Keratinocyte (primary cell): ENCODE measurements around the gene MAP3K20. TPM values are rescaled to one million over a fixed set of nuclear protein-coding genes. Genes with fewer than 3 reads are reported as not detected.

Source experiments
- DNase-seq: peaks from one replicate; pipeline ENCODE4 v3.0.0-alpha.2; 2011; ENCODE audit warnings: low read depth, missing footprints, low spot score
- FAIRE-seq: peaks from 2 replicates; lab custom pipeline; 2011; peaks lifted over from hg19 to GRCh38; lab: Jason Lieb, UNC
- H2AFZ ChIP-seq: 2 replicates; pipeline ENCODE4 v1.6.0; 2012; ENCODE audit warnings: low read length, control low read depth, inconsistent platforms; ENCODE audit not compliant: control insufficient read depth
- H3K27ac ChIP-seq: 2 replicates; pipeline ENCODE4 v1.5.1; 2011; ENCODE audit warnings: low read length; ENCODE audit not compliant: control insufficient read depth, insufficient read depth
- H3K27me3 ChIP-seq: 3 replicates; pipeline ENCODE4 v1.6.0; 2011; ENCODE audit warnings: low read length; ENCODE audit not compliant: control insufficient read depth, insufficient read depth; ENCODE audit errors: extremely low read depth
- H3K36me3 ChIP-seq, 2 experiments: 2 replicates in 1 of 2; 3 replicates in 1 of 2; pipeline ENCODE4 v1.5.1; 2011; ENCODE audit warnings: low read length in 2 of 2, mild to moderate bottlenecking in 1 of 2; ENCODE audit not compliant: control insufficient read depth in 2 of 2, insufficient read depth in 2 of 2; ENCODE audit errors: extremely low read depth in 1 of 2
- H3K4me1 ChIP-seq: 3 replicates; pipeline ENCODE4 v1.5.1; 2011; ENCODE audit warnings: low read length; ENCODE audit not compliant: control insufficient read depth, insufficient read depth; ENCODE audit errors: extremely low read depth
- H3K4me2 ChIP-seq: 3 replicates; pipeline ENCODE4 v1.6.0; 2011; ENCODE audit warnings: low read depth, low read length; ENCODE audit not compliant: control insufficient read depth, insufficient read depth; ENCODE audit errors: extremely low read depth
- H3K4me3 ChIP-seq, 3 experiments: fragments of 200-600 bp in 1 of 3; sonication (generic) in 1 of 3; 2 replicates in 2 of 3; 3 replicates in 1 of 3; pipeline ENCODE4 v1.5.1; 2011 to 2016; ENCODE audit warnings: low read length in 3 of 3, mild to moderate bottlenecking in 3 of 3, control low read depth in 2 of 3, inconsistent platforms in 1 of 3, low read depth in 1 of 3, mixed read lengths in 1 of 3, mixed run types in 1 of 3, moderate library complexity in 1 of 3; ENCODE audit not compliant: control insufficient read depth in 2 of 3, insufficient read depth in 2 of 3; ENCODE audit errors: extremely low read depth in 1 of 3
- H3K79me2 ChIP-seq: 2 replicates; pipeline ENCODE4 v1.6.0; 2012; ENCODE audit warnings: low read length; ENCODE audit not compliant: control insufficient read depth, insufficient read depth
- H3K9ac ChIP-seq: 3 replicates; pipeline ENCODE4 v1.6.0; 2011; ENCODE audit warnings: low read length; ENCODE audit not compliant: control insufficient read depth, insufficient read depth; ENCODE audit errors: extremely low read depth
- H3K9me1 ChIP-seq: 3 replicates; pipeline ENCODE4 v1.6.0; 2011; ENCODE audit warnings: low read length; ENCODE audit not compliant: control insufficient read depth, insufficient read depth; ENCODE audit errors: extremely low read depth
- H3K9me3 ChIP-seq: 2 replicates; pipeline ENCODE4 v1.5.1; 2012; ENCODE audit warnings: low read depth, low read length; ENCODE audit not compliant: control insufficient read depth
- H4K20me1 ChIP-seq: 3 replicates; pipeline ENCODE4 v1.6.0; 2011; ENCODE audit warnings: low read length; ENCODE audit not compliant: control insufficient read depth, insufficient read depth; ENCODE audit errors: extremely low read depth
- EZH2 ChIP-seq: IDR thresholded peaks from one replicate; pipeline ENCODE4 v1.6.1; 2012; ENCODE audit warnings: inconsistent platforms, mild to moderate bottlenecking, low read length, moderate library complexity
- dilution Hi-C: fragments of 300-500 bp; cut with MboI; formaldehyde crosslinking; loops from one replicate; pipeline ENCODE4 v1.7.0; 2020; ENCODE audit warnings: low sequenced_read_pairs; ENCODE audit not compliant: extremely low pct_ligation_motif_present
- polyA plus RNA-seq, 5 experiments: library from polyadenylated mRNA; depleted of rRNA in 3 of 5; stranded (reverse) in 3 of 5; stranded (forward) in 1 of 5; unstranded in 1 of 5; fragments of >200 nt; gene quantifications; 1 replicate in 1 of 5; 2 replicates in 3 of 5; 3 replicates in 1 of 5; pipeline versions ENCODE4 v1.2.1 to v1.2.3, GENCODE V29; 2011 to 2012; ENCODE audit warnings: missing spikeins in 2 of 5, low read depth in 1 of 5, low replicate concordance in 1 of 5
- TF ChIP-seq, protein P1 (sequence below), 3 experiments: IDR thresholded peaks in 1 of 3; conservative IDR thresholded peaks in 1 of 3; optimal IDR thresholded peaks in 1 of 3; 2 replicates in 2 of 3; 3 replicates in 1 of 3; pipeline versions ENCODE3 to v1.5.1; 2011; ENCODE audit warnings: low read length in 3 of 3, mild to moderate bottlenecking in 3 of 3, moderate library complexity in 2 of 3, control low read depth in 1 of 3, inconsistent platforms in 1 of 3; ENCODE audit not compliant: insufficient read depth in 2 of 3; ENCODE audit errors: extremely low read depth in 1 of 3

Gene MAP3K20
- polyA plus RNA-seq, 1 donor (not counting 4 experiments of a cell fraction or from before 2014, with no cell fraction given), result 31.7 TPM

DNA sequence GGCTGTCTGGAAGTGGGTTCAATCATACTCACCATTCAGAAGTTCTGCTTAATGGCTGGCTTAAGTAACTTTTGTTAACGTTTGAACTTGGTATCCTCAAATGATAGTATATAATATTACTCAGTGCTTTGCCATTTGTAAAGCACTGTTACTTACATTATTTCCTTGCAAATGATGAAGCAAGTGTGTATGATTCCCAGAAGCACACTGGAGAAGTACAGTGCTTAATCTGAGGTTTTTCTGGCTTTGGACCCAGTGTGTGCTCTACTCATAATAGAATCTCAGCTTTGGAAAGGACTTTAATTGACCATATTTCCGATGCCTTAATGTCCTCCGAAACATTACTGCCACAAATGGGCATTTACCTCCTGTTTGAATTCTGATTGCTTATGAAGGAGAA is 63.3 kb downstream of the MAP3K20 start:
- dilution Hi-C loops, result no loop called here
- no peak overlapping the region for H3K9ac ChIP-seq

DNA sequence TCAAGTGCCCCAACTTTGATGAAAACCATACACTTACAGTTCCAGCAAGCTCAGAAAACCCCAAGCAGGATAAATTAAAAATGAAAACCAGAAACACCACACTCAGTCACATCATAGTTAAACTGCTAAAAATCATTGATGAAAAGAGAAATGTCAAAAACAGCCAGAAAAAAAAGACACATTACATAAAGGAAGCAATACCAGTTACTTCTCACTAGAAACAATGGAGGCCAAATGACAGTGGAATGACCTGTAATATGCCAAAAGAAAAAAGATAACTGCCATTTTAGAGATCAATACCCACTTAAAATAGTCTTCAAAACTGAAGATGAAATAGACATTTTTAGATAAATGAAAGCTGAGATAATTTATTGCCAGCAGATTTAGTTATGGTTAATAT is 66.0 kb downstream of the MAP3K20 start:
- no peak for DNase-seq
- peaks cover 2% of the 10 kb centered on the region for H3K9me3 ChIP-seq
- dilution Hi-C loops, result no loop called here
- TF ChIP-seq EZH2, result no peak
- TF ChIP-seq, protein P1, sequence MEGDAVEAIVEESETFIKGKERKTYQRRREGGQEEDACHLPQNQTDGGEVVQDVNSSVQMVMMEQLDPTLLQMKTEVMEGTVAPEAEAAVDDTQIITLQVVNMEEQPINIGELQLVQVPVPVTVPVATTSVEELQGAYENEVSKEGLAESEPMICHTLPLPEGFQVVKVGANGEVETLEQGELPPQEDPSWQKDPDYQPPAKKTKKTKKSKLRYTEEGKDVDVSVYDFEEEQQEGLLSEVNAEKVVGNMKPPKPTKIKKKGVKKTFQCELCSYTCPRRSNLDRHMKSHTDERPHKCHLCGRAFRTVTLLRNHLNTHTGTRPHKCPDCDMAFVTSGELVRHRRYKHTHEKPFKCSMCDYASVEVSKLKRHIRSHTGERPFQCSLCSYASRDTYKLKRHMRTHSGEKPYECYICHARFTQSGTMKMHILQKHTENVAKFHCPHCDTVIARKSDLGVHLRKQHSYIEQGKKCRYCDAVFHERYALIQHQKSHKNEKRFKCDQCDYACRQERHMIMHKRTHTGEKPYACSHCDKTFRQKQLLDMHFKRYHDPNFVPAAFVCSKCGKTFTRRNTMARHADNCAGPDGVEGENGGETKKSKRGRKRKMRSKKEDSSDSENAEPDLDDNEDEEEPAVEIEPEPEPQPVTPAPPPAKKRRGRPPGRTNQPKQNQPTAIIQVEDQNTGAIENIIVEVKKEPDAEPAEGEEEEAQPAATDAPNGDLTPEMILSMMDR (optimal IDR thresholded peaks at IDR 0.05 in 1 of 3, IDR thresholded peaks at IDR 0.05 in 1 of 3, conservative IDR thresholded peaks at IDR 0.05 in 1 of 3; ENCODE audit: extremely low read depth in 1 of 3, insufficient read depth in 2 of 3, low read length in 3 of 3), result no peak
- no peak for FAIRE-seq
- no peak overlapping the region for H3K9ac ChIP-seq
- peaks cover 17% of the 10 kb centered on the region for H3K4me1 ChIP-seq
- H3K36me3 ChIP-seq, result no peaks in the 10 kb centered on the region
- no peak overlapping the region for H3K4me3 ChIP-seq
- peaks cover 13% of the 10 kb centered on the region for H3K79me2 ChIP-seq
- H3K9me1 ChIP-seq, result no peaks in the 10 kb centered on the region
- no peak overlapping the region for H2AFZ ChIP-seq
- H3K4me2 ChIP-seq, result no peak overlapping the region
- H3K27ac ChIP-seq, result no peak overlapping the region
- H4K20me1 ChIP-seq, result no peaks in the 10 kb centered on the region
- H3K27me3 ChIP-seq, result no peaks in the 10 kb centered on the region

More for the DNA sequence above, 63.3 kb downstream of the MAP3K20 start:
- no peak for DNase-seq
- TF ChIP-seq, protein P1 (optimal IDR thresholded peaks at IDR 0.05 in 1 of 3, IDR thresholded peaks at IDR 0.05 in 1 of 3, conservative IDR thresholded peaks at IDR 0.05 in 1 of 3; ENCODE audit: extremely low read depth in 1 of 3, insufficient read depth in 2 of 3, low read length in 3 of 3), result no peak
- TF ChIP-seq EZH2, result no peak
- Histone ChIP-seq H3K79me2 (peaks cover 24% of the 10 kb centered on the region), H3K4me1 (peaks cover 29% of the 10 kb centered on the region), H3K27ac (no peak overlapping the region), H3K4me2 (no peak overlapping the region), H3K27me3 (no peaks in the 10 kb centered on the region), H3K9me3 (peaks cover 2% of the 10 kb centered on the region), H4K20me1 (no peaks in the 10 kb centered on the region), H3K9me1 (no peaks in the 10 kb centered on the region), H3K4me3 (no peak overlapping the region), H2AFZ (no peak overlapping the region), H3K36me3 (no peaks in the 10 kb centered on the region)
- peak; percentile 53 for FAIRE-seq
